HG02642 (cell line): Measurements from ENCODE around the gene CPSF4.

ENCODE experiments used
- ATAC-seq: cut with Tn5 transposase; IDR thresholded peaks from one replicate; pipeline ENCODE4 v1.9.1; 2021; ENCODE audit warnings: mild to moderate bottlenecking; ENCODE audit not compliant: unreplicated experiment, poor library complexity

CPSF4 gene

DNA sequence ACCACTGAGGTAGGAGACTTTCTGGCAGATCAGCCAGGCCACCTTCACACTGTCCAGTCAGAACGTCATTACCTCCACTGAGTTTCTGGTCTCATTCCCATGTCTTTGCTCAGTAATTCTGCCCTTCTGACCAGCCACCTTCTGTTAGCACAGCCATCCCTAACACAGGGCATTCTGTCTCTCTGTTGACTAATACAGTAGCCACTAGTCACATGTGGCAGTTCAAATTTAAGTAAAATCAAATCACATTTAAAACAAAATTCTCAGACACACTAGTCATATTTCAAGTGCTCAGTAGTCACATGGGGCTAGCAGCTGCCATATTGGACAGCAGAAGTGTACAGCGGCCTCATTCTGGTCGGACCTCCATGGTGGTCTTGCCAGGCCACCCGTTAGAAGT, 7.4 kb downstream of the CPSF4 start:
- ATAC-seq: no peak

DNA sequence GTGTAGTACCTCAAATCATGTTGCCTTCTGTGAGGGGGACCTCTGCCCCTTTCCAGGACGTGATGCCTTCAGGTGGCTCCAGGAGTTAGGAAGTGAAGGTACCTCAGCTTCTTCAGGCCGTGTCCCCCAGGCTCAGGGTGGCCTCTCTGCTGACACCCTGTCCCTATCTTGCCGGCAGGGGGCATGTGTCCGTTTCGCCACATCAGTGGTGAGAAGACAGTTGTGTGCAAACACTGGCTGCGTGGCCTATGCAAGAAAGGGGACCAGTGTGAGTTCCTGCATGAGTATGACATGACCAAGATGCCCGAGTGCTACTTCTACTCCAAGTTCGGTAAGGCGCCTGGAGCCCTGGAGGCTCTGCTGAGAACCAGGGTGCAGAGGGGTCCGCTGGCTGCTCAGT, 9.2 kb downstream of the CPSF4 start:
- no peak for ATAC-seq

DNA sequence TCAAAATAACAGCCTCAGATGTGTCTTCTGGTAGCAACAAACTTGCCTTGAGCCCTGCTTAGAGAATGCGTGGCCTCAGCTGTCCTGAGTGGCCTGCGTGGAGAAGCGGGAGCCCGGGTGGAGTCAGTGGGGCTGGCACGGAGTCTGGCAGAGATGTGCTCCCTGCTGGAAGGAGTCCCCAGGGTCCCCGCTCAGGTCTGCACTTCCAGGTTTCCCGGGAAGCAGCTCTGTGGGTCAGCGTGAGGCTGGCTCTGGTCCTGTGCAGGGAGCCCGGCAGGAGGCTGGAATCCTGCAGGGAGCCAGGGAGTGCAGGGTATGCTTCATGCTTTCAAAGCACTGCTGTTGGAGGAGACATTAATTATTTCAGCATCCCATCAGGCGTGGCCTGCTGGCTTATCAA, 10.1 kb downstream of the CPSF4 start:
- ATAC-seq: no peak

- no peak for ATAC-seq
These were observed 10.6 kb downstream of the CPSF4 start for GRCh38 chr7:99449326-99449725.

- no peak for ATAC-seq
These were observed 13.2 kb downstream of the CPSF4 start for GRCh38 chr7:99451936-99452335.

DNA sequence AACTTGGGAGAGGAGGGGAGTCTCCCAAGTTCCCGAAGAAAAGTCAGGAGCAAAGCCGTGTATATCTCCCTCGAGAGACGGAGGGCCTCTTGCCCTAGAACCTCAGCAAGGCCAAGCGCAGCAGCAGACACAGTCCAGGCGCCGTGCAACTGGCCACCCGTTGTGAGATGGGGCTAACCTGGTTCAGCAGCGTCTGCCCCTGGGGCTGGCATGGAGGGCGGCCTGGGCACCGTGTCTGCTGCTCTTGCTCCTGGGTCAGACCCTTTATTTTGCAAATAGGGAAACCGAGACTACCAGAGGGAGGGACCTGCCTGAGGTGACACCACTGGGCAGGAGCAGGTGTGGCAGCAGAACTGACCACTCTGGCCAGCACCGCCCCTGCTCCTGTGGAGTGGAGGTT, 13.8 kb downstream of the CPSF4 start:
- ATAC-seq: no peak

DNA sequence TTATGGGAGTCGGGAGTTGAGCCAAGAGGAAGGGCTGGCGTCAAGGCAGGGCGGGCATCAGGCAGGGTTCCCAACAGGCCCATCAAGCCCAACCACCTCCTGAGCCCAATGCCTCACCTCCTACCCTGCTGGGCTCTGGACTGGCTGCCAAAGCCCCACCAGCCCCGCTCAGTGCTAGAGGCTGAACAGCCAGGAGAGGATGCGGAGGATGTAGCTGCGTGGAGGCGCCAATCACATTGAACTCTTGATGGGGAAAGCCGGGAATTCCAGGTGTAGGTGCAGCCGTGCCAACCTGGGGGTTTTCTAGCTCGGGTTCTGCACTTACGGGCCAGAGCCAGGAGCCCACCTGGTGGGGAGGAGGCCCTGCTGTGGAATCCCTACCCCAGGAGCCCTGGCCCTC, 14.4 kb downstream of the CPSF4 start:
- no peak for ATAC-seq

DNA sequence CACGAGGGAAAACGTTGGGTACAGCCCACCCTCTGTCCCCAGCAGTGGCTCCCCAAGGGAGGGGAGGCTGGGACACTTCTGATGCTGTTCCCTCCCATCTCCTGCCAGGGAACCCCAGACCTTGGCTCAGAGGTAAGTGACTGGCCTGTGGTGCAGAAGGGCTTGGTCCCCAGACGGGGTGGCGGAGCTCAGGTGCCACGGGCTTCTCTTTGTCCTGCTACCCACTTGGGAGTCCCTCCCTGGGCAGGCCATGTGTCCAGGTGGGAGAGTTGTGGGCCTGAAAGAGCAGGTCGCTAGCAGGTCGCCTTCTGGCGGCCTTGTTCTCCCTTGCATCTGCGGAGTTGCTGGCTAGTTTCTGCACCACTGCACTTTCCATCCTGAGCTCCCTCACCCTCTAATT, 17.1 kb downstream of the CPSF4 start:
- no peak for ATAC-seq

GRCh38 chr7:99456288-99456687, 17.5 kb downstream of the CPSF4 start:
- no peak for ATAC-seq

GRCh38 chr7:99457050-99457649, 18.4 kb downstream of the CPSF4 start:
- ATAC-seq: no peak

DNA sequence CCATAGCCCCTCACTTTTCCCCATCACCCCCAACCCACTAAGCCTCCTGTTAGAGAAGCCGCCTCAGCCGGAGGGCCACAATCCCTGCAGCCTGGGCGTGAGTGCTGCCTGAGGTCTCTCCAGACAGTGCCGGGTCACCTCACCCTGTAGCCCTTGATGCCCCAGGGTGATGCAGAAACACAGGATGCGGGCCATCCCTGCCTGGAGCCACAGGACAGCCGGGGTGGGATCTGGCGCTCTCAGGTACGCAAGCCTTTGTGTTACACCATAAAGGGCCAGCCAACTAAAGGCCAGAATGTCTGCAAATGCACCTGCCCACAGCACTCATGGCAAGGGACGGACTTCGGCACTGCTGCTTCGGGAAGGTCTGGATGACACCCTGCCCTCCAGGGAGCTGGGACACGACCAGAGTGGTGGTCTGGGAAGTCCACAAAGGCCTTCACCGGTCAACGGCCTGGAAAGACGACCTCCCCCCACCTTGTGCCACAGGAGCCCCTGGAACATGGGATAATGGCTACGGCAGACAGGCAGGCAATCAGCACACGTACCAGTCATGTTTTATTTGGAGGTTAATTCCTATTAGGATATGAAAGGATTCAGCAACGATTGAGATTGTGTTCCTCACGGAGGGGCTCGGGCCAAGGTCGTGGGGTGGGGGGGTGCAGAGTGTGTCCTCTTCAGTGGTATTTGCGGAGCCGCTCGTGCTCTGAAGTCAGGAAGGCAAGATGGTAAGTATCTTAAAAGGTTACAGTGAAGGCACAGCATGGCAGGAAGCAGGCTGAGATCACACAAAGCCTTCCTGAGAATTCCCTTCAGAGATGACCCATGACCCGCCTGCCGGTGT, 19.1 kb downstream of the CPSF4 start:
- no peak for ATAC-seq

GRCh38 chr7:99459087-99459486, 20.3 kb downstream of the CPSF4 start:
- ATAC-seq: no peak

DNA sequence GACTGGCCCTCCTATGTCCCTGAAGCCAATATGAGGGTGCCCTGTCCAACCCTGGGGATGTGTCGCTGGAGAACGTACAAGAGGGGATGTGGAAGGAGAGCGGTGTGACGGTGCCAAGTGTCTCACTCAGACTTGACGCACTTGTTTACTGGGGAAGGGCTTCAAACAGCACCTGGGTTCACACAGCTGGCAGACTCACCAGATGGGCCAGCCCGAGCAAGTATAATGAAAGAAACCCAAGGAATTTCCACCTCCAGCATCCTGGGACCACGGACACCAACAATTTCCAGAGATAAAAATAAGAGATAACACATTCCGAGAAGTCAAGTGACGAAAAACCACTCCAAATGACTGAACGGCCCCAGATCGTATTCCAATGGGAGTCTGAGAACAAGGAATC, 21.9 kb downstream of the CPSF4 start:
- ATAC-seq: no peak

GRCh38 chr7:99461221-99461620, 22.5 kb downstream of the CPSF4 start:
- no peak for ATAC-seq

DNA sequence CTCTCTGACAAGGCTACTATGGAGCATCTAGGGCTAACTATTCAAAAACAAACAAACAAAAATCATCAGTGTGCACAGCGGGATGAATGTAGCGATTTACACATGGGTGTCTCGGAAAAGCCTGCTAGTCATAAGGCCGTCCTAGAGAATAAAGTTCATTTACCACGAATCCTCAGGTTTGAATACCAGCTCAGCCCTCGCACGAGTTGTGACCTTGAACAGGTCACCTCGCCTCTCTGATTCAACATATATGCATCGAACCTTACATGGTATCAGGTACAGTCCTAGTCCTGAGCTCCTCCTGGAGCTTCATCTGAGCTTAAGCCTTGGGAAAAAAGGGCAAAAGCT, 26.7 kb downstream of the CPSF4 start:
- peak; percentile 2 for ATAC-seq

- ATAC-seq: no peak
These were observed 29.7 kb downstream of the CPSF4 start for GRCh38 chr7:99468336-99468918.

- ATAC-seq: no peak
These were observed 30.8 kb downstream of the CPSF4 start for GRCh38 chr7:99469381-99470065.

DNA sequence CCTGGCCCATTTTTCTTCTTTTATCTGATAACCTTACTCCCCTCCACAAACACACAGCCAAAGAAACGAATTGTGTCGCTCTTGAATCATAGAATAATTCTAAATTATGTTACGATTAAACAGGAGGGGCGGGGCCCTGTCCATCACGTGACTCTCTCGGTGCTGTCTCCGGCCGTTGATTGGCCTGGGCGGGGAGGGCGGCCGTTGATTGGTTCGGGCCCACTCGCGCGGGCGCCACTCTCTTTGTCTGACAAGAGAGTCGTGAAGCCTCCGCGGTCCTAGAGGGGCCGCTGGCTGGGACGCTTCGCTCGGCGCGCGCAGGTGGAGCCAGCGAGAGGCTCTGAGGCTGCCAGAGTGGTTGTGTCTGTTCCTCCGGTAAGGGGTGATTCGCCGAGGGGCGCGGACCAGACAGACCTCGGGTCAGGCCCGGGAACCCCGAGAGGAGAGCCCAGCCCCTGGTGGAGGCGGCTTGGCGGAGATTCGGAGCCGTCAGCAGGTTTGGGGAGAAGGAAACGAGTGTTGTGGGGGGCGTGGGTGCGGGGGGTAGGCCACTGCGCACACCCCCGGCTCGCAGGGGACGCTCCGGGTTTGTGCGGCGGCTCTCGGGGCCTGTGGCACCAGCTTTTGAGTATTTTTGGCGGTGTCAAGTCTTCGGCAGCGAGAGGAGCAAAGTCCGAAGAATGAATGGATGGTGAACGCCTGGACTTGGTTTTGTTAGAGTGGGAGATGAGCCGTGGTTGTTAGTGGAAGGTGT, 34.0 kb downstream of the CPSF4 start, which contains the start of gene ZNF789:
ZNF789 (plus strand) TSS at position 330 of the 754 bp plus-strand sequence. CDS start 3,567 bp downstream, outside the sequence.
- peak; percentile 97 for ATAC-seq

- ATAC-seq: no peak
These were observed 34.5 kb downstream of the CPSF4 start for GRCh38 chr7:99473315-99473596.

GRCh38 chr7:99476107-99476506, 37.4 kb downstream of the CPSF4 start:
- ATAC-seq: no peak
